AG04450 (cell line): ENCODE measurements around the gene FOXJ1. TPM values are rescaled to one million over a fixed set of nuclear protein-coding genes. Genes with fewer than 3 reads are reported as not detected.

Experiments used
- CTCF ChIA-PET: fragments of 300-600, 350-600 bp; formaldehyde crosslinking; extraction: SDS; loops from one replicate; lab custom pipeline; 2022; ENCODE audit warnings: antibody characterized with exemption, inconsistent platforms; lab: Charles Lee
- POLR2A ChIA-PET: fragments of 350-600 bp; formaldehyde crosslinking; extraction: SDS; loops from one replicate; lab custom pipeline; 2021; ENCODE audit warnings: antibody characterized with exemption, inconsistent platforms; lab: Yijun Ruan, JAX
- DNase-seq: peaks from one replicate; pipeline ENCODE4 v3.0.0-alpha.2; 2011; ENCODE audit warnings: low read depth, low spot score
- H3K27ac ChIP-seq: one replicate; pipeline ENCODE4 v1.5.1; 2012; ENCODE audit warnings: low read depth, low read length, control low read depth
- H3K27me3 ChIP-seq: one replicate; pipeline ENCODE4 v1.6.0; 2012; ENCODE audit warnings: low read length; ENCODE audit not compliant: control insufficient read depth, insufficient read depth
- H3K4me3 ChIP-seq: 2 replicates; pipeline ENCODE4 v1.5.1; 2011; ENCODE audit warnings: mild to moderate bottlenecking, low read depth, low read length, control low read depth
- H3K9me3 ChIP-seq: 2 replicates; pipeline ENCODE4 v1.5.1; 2012; ENCODE audit warnings: low read length; ENCODE audit not compliant: control insufficient read depth, insufficient read depth
- CTCF ChIP-seq: IDR thresholded peaks from 2 replicates; pipeline ENCODE4 v1.5.1; 2011; ENCODE audit warnings: low read depth, low read length, control low read depth, inconsistent platforms
- polyA plus RNA-seq: library from polyadenylated mRNA; depleted of rRNA; stranded (reverse); fragments of >200 nt; gene quantifications from 2 replicates; pipeline ENCODE4 v1.2.3, GENCODE V29; 2011

FOXJ1 gene
- polyA plus RNA-seq, 1 experiment: not detected

GRCh38 chr17:76166906-76167305 lies 25.9 kb upstream of the FOXJ1 start:
- TF ChIP-seq CTCF: no peak
- Histone ChIP-seq H3K27me3 (peaks cover 5% of the 10 kb centered on the region), H3K4me3 (no peak overlapping the region), H3K9me3 (peaks cover 3% of the 10 kb centered on the region; the same call in 1 of the 2 replicates), H3K27ac (no peak overlapping the region)
- CTCF ChIA-PET: interaction anchor here (1.3 to 3.7 kb wide), 2 partner anchors 11 to 15 kb away, joined by 4 to 23 read pairs; no protein-coding TSS in a partner anchor
- no peak for DNase-seq
- POLR2A ChIA-PET: no interaction called here

DNA sequence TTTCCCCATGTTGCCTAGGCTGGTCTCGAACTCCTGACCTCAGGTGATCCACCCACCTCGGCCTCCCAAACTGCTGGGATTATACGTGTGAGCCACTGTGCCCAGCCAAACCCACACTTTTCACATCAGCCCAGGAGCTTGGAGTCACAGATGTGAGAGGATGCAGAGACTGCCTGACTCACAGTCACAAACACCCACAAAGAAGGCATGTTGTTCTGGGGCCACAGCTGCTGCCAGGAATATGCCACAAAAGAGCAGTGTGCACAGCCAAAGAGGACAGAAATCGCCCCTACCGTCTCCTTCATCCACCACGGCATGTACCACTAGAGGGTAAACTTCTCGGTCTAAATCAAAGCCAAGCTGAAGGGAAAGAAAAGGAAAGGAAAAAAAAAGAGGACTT lies 25.1 kb upstream of the FOXJ1 start:
- peaks cover 3% of the 10 kb centered on the region; the same call in 1 of the 2 replicates for H3K9me3 ChIP-seq
- no peak for TF ChIP-seq CTCF
- no peak overlapping the region for H3K27ac ChIP-seq
- CTCF ChIA-PET: interaction anchor here (1.3 to 3.7 kb wide), 2 partner anchors 12 to 16 kb away, joined by 4 to 23 read pairs; no protein-coding TSS in a partner anchor
- H3K27me3 ChIP-seq: peaks cover 12% of the 10 kb centered on the region
- no peak for DNase-seq
- POLR2A ChIA-PET: no interaction called here
- no peak overlapping the region for H3K4me3 ChIP-seq

- POLR2A ChIA-PET: no interaction called here
- TF ChIP-seq CTCF: no peak
- Histone ChIP-seq H3K9me3 (peaks cover 3% of the 10 kb centered on the region; the same call in 1 of the 2 replicates), H3K27me3 (peaks cover 13% of the 10 kb centered on the region), H3K27ac (no peak overlapping the region), H3K4me3 (no peak overlapping the region)
- CTCF ChIA-PET: interaction anchor here (0.6 to 1.4 kb wide), 2 partner anchors 9 to 18 kb away, joined by 5 to 6 read pairs; no protein-coding TSS in a partner anchor
- DNase-seq: no peak
Measured at GRCh38 chr17:76164331-76164730, 23.3 kb upstream of the FOXJ1 start.

DNA sequence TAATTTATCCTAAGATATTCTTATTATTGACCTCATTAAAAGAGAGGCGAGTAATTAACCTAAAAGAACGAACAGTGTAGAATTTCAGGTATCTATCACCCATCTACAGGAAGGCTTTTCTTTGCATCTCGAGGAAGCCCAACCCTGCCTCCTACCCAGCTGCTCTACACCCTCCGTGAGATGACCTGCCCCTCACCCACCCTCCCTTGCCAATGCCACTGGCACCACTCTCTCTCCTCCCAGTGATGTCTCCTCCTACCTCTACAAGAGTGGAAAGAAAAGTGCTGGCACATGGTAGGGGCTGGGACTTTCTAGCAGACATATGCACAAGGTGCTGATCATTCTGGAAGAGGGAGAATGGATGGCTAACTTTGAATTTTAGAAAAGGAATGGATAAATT lies 22.9 kb upstream of the FOXJ1 start:
- TF ChIP-seq CTCF: no peak
- H3K27ac ChIP-seq: no peak overlapping the region
- H3K27me3 ChIP-seq: peaks cover 16% of the 10 kb centered on the region
- POLR2A ChIA-PET: no interaction called here
- CTCF ChIA-PET: interaction anchor here (0.6 kb wide), 1 partner anchor 8 kb away, joined by 5 read pairs; no protein-coding TSS in a partner anchor
- peaks cover 3% of the 10 kb centered on the region; the same call in 1 of the 2 replicates for H3K9me3 ChIP-seq
- no peak overlapping the region for H3K4me3 ChIP-seq
- DNase-seq: no peak

DNA sequence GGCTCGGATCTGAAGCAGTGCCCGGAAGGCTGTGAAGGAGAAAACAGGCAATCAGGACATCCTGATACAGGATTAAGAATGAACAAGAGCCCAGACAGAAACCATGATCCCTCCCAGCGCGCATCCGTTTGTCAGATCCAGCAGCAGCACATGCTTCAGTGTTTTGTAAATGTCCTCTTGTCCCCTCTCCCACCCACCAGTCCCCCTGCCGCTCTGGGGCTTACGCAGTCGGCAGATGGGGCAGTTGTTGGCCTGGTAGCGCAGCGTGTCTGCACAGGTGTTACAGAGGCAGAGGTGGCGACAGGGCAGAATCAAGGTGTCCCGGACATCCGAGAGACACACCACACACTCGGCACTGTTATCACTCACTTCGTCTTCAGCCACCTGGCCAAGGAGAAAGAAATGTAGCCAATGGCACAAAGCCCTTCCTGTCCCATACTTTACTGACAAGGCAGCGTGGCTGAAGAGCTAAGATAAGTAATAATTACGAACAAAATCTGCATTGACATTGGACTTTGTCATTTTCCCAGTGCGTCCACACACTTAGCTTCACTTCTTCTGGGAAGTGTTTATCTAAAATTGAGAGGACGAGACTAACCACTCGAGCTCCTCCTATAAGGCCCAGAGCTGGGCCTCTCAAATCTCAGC lies 20.7 kb upstream of the FOXJ1 start:
- no peak overlapping the region for H3K27ac ChIP-seq
- no peak overlapping the region for H3K4me3 ChIP-seq
- H3K9me3 ChIP-seq: peaks cover under 1% of the 10 kb centered on the region; the same call in 1 of the 2 replicates
- ChIA-PET POLR2A (no interaction called here), CTCF (interaction anchor here (0.6 kb wide), 2 partner anchors 13 to 20 kb away, joined by 3 to 5 read pairs; no protein-coding TSS in a partner anchor)
- no peak for TF ChIP-seq CTCF
- peaks cover 26% of the 10 kb centered on the region for H3K27me3 ChIP-seq
- DNase-seq: no peak
